Activated naive CD4-positive, alpha-beta T cell treated with Interleukin-2 at 50 U/mL for 16 hours (primary cell): Measurements from ENCODE around the gene GAGE12C.
"Not testable (repeated sequence)": the region's sequence is repeated elsewhere in the genome, so short reads cannot be mapped to it uniquely, and the experiment has no call there.

Source experiments
- DNase-seq: peaks from one replicate; pipeline ENCODE4 v3.0.0-alpha.2; 2020

GAGE12C gene, protein sequence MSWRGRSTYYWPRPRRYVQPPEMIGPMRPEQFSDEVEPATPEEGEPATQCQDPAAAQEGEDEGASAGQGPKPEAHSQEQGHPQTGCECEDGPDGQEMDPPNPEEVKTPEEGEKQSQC

GRCh38 chrX:49531877-49532276 is at the start of gene GAGE12C:
Gene GAGE12C (plus strand): TSS chrX:49532177. CDS start chrX:49533332, 1,155 bp downstream.
- DNase-seq = not testable (repeated sequence)

- not testable (repeated sequence) for DNase-seq
These were observed 9.5 kb downstream of the GAGE12C start, which contains the start of gene GAGE12D for GRCh38 chrX:49541433-49541832. Gene GAGE12D (plus strand): TSS chrX:49541733. CDS start chrX:49542888, 1,155 bp downstream.

DNA sequence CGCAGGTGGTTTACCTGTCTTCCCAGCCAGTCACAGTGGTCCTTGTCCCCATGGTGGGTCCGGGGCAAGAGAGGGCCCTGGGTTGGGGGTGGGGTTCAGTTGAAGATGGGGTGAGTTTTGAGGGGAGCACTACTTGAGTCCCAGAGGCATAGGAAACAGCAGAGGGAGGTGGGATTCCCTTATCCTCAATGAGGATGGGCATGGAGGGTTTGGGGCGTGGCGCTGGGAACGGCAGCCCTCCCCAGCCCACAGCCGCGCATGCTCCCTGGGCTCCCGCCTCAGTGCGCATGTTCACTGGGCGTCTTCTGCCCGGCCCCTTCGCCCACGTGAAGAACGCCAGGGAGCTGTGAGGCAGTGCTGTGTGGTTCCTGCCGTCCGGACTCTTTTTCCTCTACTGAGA is 19.0 kb downstream of the GAGE12C start, which contains the start of gene GAGE12E:
GAGE12E (plus strand) TSS at position 301 of the 400 bp plus-strand sequence. CDS start 1,155 bp downstream, outside the sequence.
- not testable (repeated sequence) for DNase-seq

GRCh38 chrX:49560542-49560941 is 28.6 kb downstream of the GAGE12C start, which contains the start of gene GAGE12F:
Gene GAGE12F (plus strand): TSS chrX:49560842. CDS start chrX:49561997, 1,155 bp downstream.
- DNase-seq = not testable (repeated sequence)

DNA sequence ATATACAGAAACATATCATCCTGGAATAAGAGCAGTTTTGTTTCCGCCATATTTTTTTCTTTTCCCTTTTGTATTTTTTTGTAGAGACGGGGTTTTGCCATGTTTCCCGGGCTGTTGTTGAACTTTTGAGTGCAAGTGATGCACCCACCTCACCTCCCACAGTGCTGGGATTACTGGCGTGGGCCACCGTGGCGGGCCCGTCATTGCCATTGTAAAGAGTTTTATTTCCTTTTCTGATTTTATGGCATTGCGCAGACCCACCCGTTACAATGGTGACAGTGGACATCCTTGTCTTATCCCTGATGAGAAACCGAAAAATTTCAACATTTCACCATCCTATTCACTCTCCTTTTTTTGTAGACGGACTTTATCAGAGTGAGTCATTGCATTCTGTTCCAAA is 36.8 kb downstream of the GAGE12C start:
- DNase-seq = not testable (repeated sequence)

- not testable (repeated sequence) for DNase-seq
These were observed 37.2 kb downstream of the GAGE12C start for GRCh38 chrX:49569152-49569551.

DNA sequence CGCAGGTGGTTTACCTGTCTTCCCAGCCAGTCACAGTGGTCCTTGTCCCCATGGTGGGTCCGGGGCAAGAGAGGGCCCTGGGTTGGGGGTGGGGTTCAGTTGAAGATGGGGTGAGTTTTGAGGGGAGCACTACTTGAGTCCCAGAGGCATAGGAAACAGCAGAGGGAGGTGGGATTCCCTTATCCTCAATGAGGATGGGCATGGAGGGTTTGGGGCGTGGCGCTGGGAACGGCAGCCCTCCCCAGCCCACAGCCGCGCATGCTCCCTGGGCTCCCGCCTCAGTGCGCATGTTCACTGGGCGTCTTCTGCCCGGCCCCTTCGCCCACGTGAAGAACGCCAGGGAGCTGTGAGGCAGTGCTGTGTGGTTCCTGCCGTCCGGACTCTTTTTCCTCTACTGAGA is 38.1 kb downstream of the GAGE12C start, which contains the start of gene GAGE12G:
GAGE12G (plus strand) TSS at position 301 of the 400 bp plus-strand sequence. CDS start 1,155 bp downstream, outside the sequence.
- DNase-seq = not testable (repeated sequence)

DNA sequence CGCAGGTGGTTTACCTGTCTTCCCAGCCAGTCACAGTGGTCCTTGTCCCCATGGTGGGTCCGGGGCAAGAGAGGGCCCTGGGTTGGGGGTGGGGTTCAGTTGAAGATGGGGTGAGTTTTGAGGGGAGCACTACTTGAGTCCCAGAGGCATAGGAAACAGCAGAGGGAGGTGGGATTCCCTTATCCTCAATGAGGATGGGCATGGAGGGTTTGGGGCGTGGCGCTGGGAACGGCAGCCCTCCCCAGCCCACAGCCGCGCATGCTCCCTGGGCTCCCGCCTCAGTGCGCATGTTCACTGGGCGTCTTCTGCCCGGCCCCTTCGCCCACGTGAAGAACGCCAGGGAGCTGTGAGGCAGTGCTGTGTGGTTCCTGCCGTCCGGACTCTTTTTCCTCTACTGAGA is 47.7 kb downstream of the GAGE12C start, which contains the start of gene GAGE12H:
GAGE12H (plus strand) TSS at position 301 of the 400 bp plus-strand sequence. CDS start 1,155 bp downstream, outside the sequence.
- DNase-seq = not testable (repeated sequence)
